Mesenchymal stem cell (in vitro differentiated cells and primary cell): Measurements from ENCODE around the gene GOLGA8K.
"Not testable (repeated sequence)": the region's sequence is repeated elsewhere in the genome, so short reads cannot be mapped to it uniquely, and the experiment has no call there.

Experiments used
- DNase-seq: peaks from one replicate; pipeline ENCODE4 v3.0.0-alpha.2; 2013
- H2AFZ ChIP-seq: one replicate; pipeline ENCODE4 v1.6.1; 2013; ENCODE audit warnings: low read depth, mild to moderate bottlenecking, control low read depth, inconsistent platforms, low read length, moderate library complexity
- H2AK5ac ChIP-seq: 2 replicates; pipeline ENCODE4 v1.6.1; 2013; ENCODE audit warnings: low read length, moderate library complexity, mild to moderate bottlenecking, inconsistent platforms; ENCODE audit not compliant: severe bottlenecking
- H2BK120ac ChIP-seq: one replicate; pipeline ENCODE4 v1.6.1; 2013; ENCODE audit warnings: low read depth, mild to moderate bottlenecking, inconsistent platforms, low read length, moderate library complexity
- H2BK12ac ChIP-seq, 2 experiments: one replicate each; pipeline ENCODE4 v1.6.1; 2013; ENCODE audit warnings: inconsistent platforms in 2 of 2, low read length in 2 of 2, mild to moderate bottlenecking in 2 of 2, moderate library complexity in 2 of 2, control low read depth in 1 of 2
- H2BK15ac ChIP-seq: one replicate; pipeline ENCODE4 v1.6.1; 2013; ENCODE audit warnings: mild to moderate bottlenecking, low read depth, inconsistent platforms; ENCODE audit not compliant: poor library complexity, severe bottlenecking
- H2BK5ac ChIP-seq: 2 replicates; pipeline ENCODE4 v1.6.1; 2013; ENCODE audit warnings: low read depth, mild to moderate bottlenecking, low read length, control low read depth, inconsistent platforms; ENCODE audit not compliant: poor library complexity, severe bottlenecking
- H3K14ac ChIP-seq, 2 experiments: one replicate each; pipeline ENCODE4 v1.6.1; 2013; ENCODE audit warnings: inconsistent platforms in 2 of 2, low read length in 2 of 2, control low read depth in 1 of 2, mild to moderate bottlenecking in 1 of 2, moderate library complexity in 1 of 2
- H3K18ac ChIP-seq, 2 experiments: one replicate each; pipeline ENCODE4 v1.6.1; 2013; ENCODE audit warnings: inconsistent platforms in 2 of 2, low read length in 2 of 2, control low read depth in 1 of 2, low read depth in 1 of 2, mild to moderate bottlenecking in 1 of 2
- H3K23ac ChIP-seq, 2 experiments: one replicate each; pipeline ENCODE4 v1.6.1; 2013; ENCODE audit warnings: inconsistent platforms in 2 of 2, low read length in 2 of 2, mild to moderate bottlenecking in 2 of 2, moderate library complexity in 2 of 2, control low read depth in 1 of 2
- H3K27ac ChIP-seq: 2 replicates; pipeline ENCODE4 v1.5.1; 2013; ENCODE audit warnings: mild to moderate bottlenecking, moderate library complexity, low read length, control low read depth, inconsistent platforms; ENCODE audit not compliant: poor library complexity, severe bottlenecking
- H3K27me3 ChIP-seq, 2 experiments: 2 replicates each; pipeline versions ENCODE4 v1.6.1 to v1.7.0; 2013; ENCODE audit warnings: low read length in 2 of 2, mild to moderate bottlenecking in 2 of 2, moderate library complexity in 2 of 2, control low read depth in 1 of 2, inconsistent platforms in 1 of 2; ENCODE audit not compliant: control insufficient read depth in 1 of 2, insufficient read depth in 1 of 2
- H3K36me3 ChIP-seq, 2 experiments: 2 replicates each; pipeline versions ENCODE4 v1.6.1 to v1.7.0; 2013; ENCODE audit warnings: low read length in 2 of 2, control low read depth in 1 of 2, inconsistent platforms in 1 of 2, low read depth in 1 of 2, mild to moderate bottlenecking in 1 of 2; ENCODE audit not compliant: insufficient read depth in 2 of 2, control insufficient read depth in 1 of 2
- H3K4ac ChIP-seq, 2 experiments: one replicate each; pipeline ENCODE4 v1.6.1; 2013; ENCODE audit warnings: inconsistent platforms in 2 of 2, low read length in 2 of 2, mild to moderate bottlenecking in 2 of 2, moderate library complexity in 2 of 2, control low read depth in 1 of 2, low read depth in 1 of 2
- H3K4me1 ChIP-seq: 2 replicates; pipeline ENCODE4 v1.6.1; 2013; ENCODE audit warnings: low read depth, low read length, control low read depth; ENCODE audit not compliant: control insufficient read depth, insufficient read depth
- H3K4me2 ChIP-seq: 2 replicates; pipeline ENCODE4 v1.6.1; 2013; ENCODE audit warnings: low read length, mild to moderate bottlenecking, inconsistent platforms; ENCODE audit not compliant: poor library complexity, severe bottlenecking
- H3K4me3 ChIP-seq, 2 experiments: 2 replicates each; pipeline versions ENCODE4 v1.5.1 to v1.7.0; 2013; ENCODE audit warnings: low read length in 2 of 2, mild to moderate bottlenecking in 2 of 2, control low read depth in 1 of 2, low read depth in 1 of 2; ENCODE audit not compliant: insufficient read depth in 1 of 2
- H3K79me1 ChIP-seq: replicated peaks from 2 replicates; pipeline ENCODE4 v1.6.1; 2013; ENCODE audit warnings: mild to moderate bottlenecking, control low read depth, low read length, inconsistent platforms; ENCODE audit not compliant: poor library complexity, severe bottlenecking
- H3K9ac ChIP-seq: 2 replicates; pipeline ENCODE4 v1.7.0; 2013; ENCODE audit warnings: mild to moderate bottlenecking, low read length, moderate library complexity
- H3K9me3 ChIP-seq: 2 replicates; pipeline ENCODE4 v1.7.0; 2013; ENCODE audit warnings: mild to moderate bottlenecking, low read length; ENCODE audit not compliant: control insufficient read depth
- H4K8ac ChIP-seq: one replicate; pipeline ENCODE4 v1.6.1; 2013; ENCODE audit warnings: inconsistent platforms, mild to moderate bottlenecking, low read length, moderate library complexity
- H4K91ac ChIP-seq: one replicate; pipeline ENCODE4 v1.6.1; 2013; ENCODE audit warnings: mild to moderate bottlenecking, low read length, inconsistent platforms
- WGBS: methylation state at CpG from one replicate; pipeline ENCODE4 v1.1.7; 2013; ENCODE audit warnings: mixed read lengths; 5-methylcytosine and 5-hydroxymethylcytosine counted together

The GOLGA8K gene

GRCh38 chr15:32372075-32372474, 31.0 kb downstream of the GOLGA8K start:
- not testable (repeated sequence) for H3K4me3 ChIP-seq, H2BK5ac ChIP-seq, H3K23ac ChIP-seq, H2AK5ac ChIP-seq, H3K9me3 ChIP-seq, H4K8ac ChIP-seq, H3K18ac ChIP-seq, H3K36me3 ChIP-seq, H2BK12ac ChIP-seq, H2BK15ac ChIP-seq, H2AFZ ChIP-seq, H3K4me1 ChIP-seq, DNase-seq, H3K27me3 ChIP-seq, H3K27ac ChIP-seq, H3K79me1 ChIP-seq, H3K4ac ChIP-seq, H3K14ac ChIP-seq, H2BK120ac ChIP-seq, H3K4me2 ChIP-seq, H3K9ac ChIP-seq, H4K91ac ChIP-seq
- WGBS = no CpG with 5 or more reads among the region's 5 CpGs

- H2AFZ ChIP-seq, H2BK5ac ChIP-seq, H3K18ac ChIP-seq, H3K23ac ChIP-seq, H2BK12ac ChIP-seq, H3K4me2 ChIP-seq, H3K14ac ChIP-seq, H3K27ac ChIP-seq, H2AK5ac ChIP-seq, H3K4me1 ChIP-seq, H3K27me3 ChIP-seq, H3K36me3 ChIP-seq, H3K9me3 ChIP-seq, H3K79me1 ChIP-seq, H2BK15ac ChIP-seq, H4K8ac ChIP-seq, H3K4ac ChIP-seq, H3K4me3 ChIP-seq, H2BK120ac ChIP-seq, H4K91ac ChIP-seq, DNase-seq, H3K9ac ChIP-seq: not testable (repeated sequence)
- WGBS = no CpG with 5 or more reads among the region's 9 CpGs
Observed at GRCh38 chr15:32370526-32370925, 32.6 kb downstream of the GOLGA8K start.

- not testable (repeated sequence) for H3K23ac ChIP-seq, H3K36me3 ChIP-seq, H3K4me3 ChIP-seq, H3K14ac ChIP-seq, H2BK5ac ChIP-seq, H2AK5ac ChIP-seq, DNase-seq, H3K4ac ChIP-seq, H3K27ac ChIP-seq, H4K8ac ChIP-seq, H2AFZ ChIP-seq, H3K9me3 ChIP-seq, H4K91ac ChIP-seq, H3K4me2 ChIP-seq, H3K27me3 ChIP-seq, H3K4me1 ChIP-seq, H2BK120ac ChIP-seq, H3K79me1 ChIP-seq, H3K9ac ChIP-seq, H3K18ac ChIP-seq, H2BK15ac ChIP-seq, H2BK12ac ChIP-seq
- WGBS = no CpG with 5 or more reads among the region's 2 CpGs
Observed at GRCh38 chr15:32370064-32370463, 33.0 kb downstream of the GOLGA8K start.

GRCh38 chr15:32366492-32366891, 36.6 kb downstream of the GOLGA8K start:
- not testable (repeated sequence) for H3K14ac ChIP-seq, H2BK15ac ChIP-seq, H3K36me3 ChIP-seq, H2AFZ ChIP-seq, H3K9ac ChIP-seq, H4K91ac ChIP-seq, H3K4me3 ChIP-seq, H3K9me3 ChIP-seq, H2AK5ac ChIP-seq, DNase-seq, H3K4me2 ChIP-seq, H2BK5ac ChIP-seq, H4K8ac ChIP-seq, H3K4me1 ChIP-seq, H2BK120ac ChIP-seq, H3K79me1 ChIP-seq, H3K27me3 ChIP-seq, H3K27ac ChIP-seq, H3K18ac ChIP-seq, H2BK12ac ChIP-seq, H3K23ac ChIP-seq, H3K4ac ChIP-seq
- WGBS = no CpG with 5 or more reads among the region's 7 CpGs
